ENCODE data around the gene NGB. TPM values are rescaled to one million over a fixed set of nuclear protein-coding genes. Genes with fewer than 3 reads are reported as not detected.
A peak's percentile ranks its signal among the peaks of the same experiment; 100 is the strongest.

Gene NGB
- polyA plus RNA-seq, 3 donors = not detected

DNA sequence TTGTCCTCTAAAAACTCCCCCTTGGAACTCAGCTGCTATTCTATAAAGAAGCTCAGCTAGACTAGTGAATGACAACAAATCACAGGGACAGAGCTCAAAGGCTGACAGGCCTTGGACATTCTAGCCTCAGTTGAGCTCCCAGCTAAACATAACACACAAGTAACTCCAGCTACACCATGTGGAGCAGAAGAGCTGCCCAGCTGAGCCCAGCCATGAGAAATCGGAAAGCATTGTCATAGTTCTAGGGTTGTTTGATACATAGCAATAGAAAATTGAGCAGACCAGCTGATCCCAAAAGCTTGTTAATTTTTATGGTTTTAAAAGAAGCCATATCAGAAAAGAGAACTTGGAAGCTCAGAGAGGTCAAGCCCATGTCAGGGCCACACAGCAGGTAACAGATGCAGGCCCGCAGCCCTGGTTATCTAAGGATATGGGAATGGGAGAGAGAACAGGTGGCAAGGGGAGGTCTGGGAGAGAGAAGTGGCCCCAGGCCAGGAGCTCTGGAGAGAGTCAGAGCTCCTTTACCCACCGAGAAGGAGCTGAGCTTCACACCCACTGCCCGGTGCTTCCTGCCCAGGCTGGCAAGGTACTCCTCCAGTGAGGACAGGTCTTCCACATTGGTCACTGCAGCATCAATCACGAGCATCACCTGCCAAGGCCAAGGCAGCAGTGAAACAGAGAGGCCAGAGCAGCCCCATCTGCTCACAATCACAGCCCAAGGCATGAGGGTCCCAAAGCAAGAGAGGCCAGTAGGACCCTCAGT is 2.9 kb downstream of the NGB start:
- no peaks in the 10 kb centered on the region for H3K4me1 Mint-ChIP-seq
- Histone ChIP-seq H3K27ac (ENCODE audit: low read depth in 1 of 2, low read length in 2 of 2) (no peak overlapping the region), H3K4me3 (replicated peaks in 1 of 3; ENCODE audit: low read depth in 2 of 3, low read length in 3 of 3) (no peak overlapping the region), H3K4me1 (ENCODE audit: control insufficient read depth in 1 of 2, insufficient read depth in 2 of 2, low read length in 2 of 2) (no peaks in the 10 kb centered on the region), H4K20me1 (ENCODE audit: insufficient read depth, low read length) (no peaks in the 10 kb centered on the region), H3K27me3 (ENCODE audit: control insufficient read depth in 2 of 2, insufficient read depth in 2 of 2, low read length in 2 of 2) (peaks cover 20 to 35% of the 10 kb centered on the region in 2 donors), H3K9me3 (replicated peaks in 1 of 2; ENCODE audit: control insufficient read depth in 1 of 2, insufficient read depth in 1 of 2, low read length in 2 of 2) (peaks cover 0 to 11% of the 10 kb centered on the region in 2 donors), H3K36me3 (replicated peaks in 1 of 2; ENCODE audit: control insufficient read depth in 1 of 2, insufficient read depth in 2 of 2, low read length in 2 of 2) (no peaks in the 10 kb centered on the region), H3K79me2 (ENCODE audit: insufficient read depth, low read length) (no peaks in the 10 kb centered on the region), H2AFZ (ENCODE audit: insufficient read depth, low read depth, low read length, poor library complexity, severe bottlenecking) (no peak overlapping the region), H3K4me2 (replicated peaks; ENCODE audit: extremely low read depth, low read length, poor library complexity, severe bottlenecking) (no peak overlapping the region), H3K9ac (ENCODE audit: insufficient read depth, low read length, poor library complexity, severe bottlenecking) (no peak overlapping the region)
- TF ChIP-seq CTCF (IDR thresholded peaks at IDR 0.05) = no peak
- H3K4me3 Mint-ChIP-seq = no peak overlapping the region
- peaks cover 43 to 60% (median 44%) of the 10 kb centered on the region in 3 donors for H3K27me3 Mint-ChIP-seq (ENCODE audit: low read depth in 3 of 3)
- DNase-seq = no peak
- peak overlapping the region in 1 of 7 donors; percentile 69 for H3K27ac Mint-ChIP-seq
- H3K36me3 Mint-ChIP-seq = peaks cover 0 to 1% of the 10 kb centered on the region in 2 donors
- intact Hi-C loops (cut with micrococcal nuclease) = no loop called here
- H3K9me3 Mint-ChIP-seq = peaks cover 0 to 23% (median 7%) of the 10 kb centered on the region in 7 donors
- 90% methylated on average over 4 of the region's 5 CpGs for WGBS (ENCODE audit: insufficient coverage)

GRCh38 chr14:77266336-77266735 is 4.7 kb downstream of the NGB start:
- Histone ChIP-seq H3K27ac (ENCODE audit: low read depth in 1 of 2, low read length in 2 of 2) (no peak overlapping the region), H3K9me3 (replicated peaks in 1 of 2; ENCODE audit: control insufficient read depth in 1 of 2, insufficient read depth in 1 of 2, low read length in 2 of 2) (peaks cover 0 to 11% of the 10 kb centered on the region in 2 donors), H2AFZ (ENCODE audit: insufficient read depth, low read depth, low read length, poor library complexity, severe bottlenecking) (no peak overlapping the region), H3K4me1 (ENCODE audit: control insufficient read depth in 1 of 2, insufficient read depth in 2 of 2, low read length in 2 of 2) (no peaks in the 10 kb centered on the region), H3K27me3 (ENCODE audit: control insufficient read depth in 2 of 2, insufficient read depth in 2 of 2, low read length in 2 of 2) (peaks cover 17 to 25% of the 10 kb centered on the region in 2 donors), H3K9ac (ENCODE audit: insufficient read depth, low read length, poor library complexity, severe bottlenecking) (no peak overlapping the region), H4K20me1 (ENCODE audit: insufficient read depth, low read length) (no peaks in the 10 kb centered on the region), H3K4me2 (replicated peaks; ENCODE audit: extremely low read depth, low read length, poor library complexity, severe bottlenecking) (no peak overlapping the region), H3K36me3 (replicated peaks in 1 of 2; ENCODE audit: control insufficient read depth in 1 of 2, insufficient read depth in 2 of 2, low read length in 2 of 2) (no peaks in the 10 kb centered on the region), H3K4me3 (replicated peaks in 1 of 3; ENCODE audit: low read depth in 2 of 3, low read length in 3 of 3) (no peak overlapping the region), H3K79me2 (ENCODE audit: insufficient read depth, low read length) (no peaks in the 10 kb centered on the region)
- Mint-ChIP-seq H3K4me1 (no peaks in the 10 kb centered on the region), H3K9me3 (peaks cover 0 to 20% (median 5%) of the 10 kb centered on the region in 7 donors), H3K36me3 (peaks cover 0 to 1% of the 10 kb centered on the region in 2 donors), H3K4me3 (no peak overlapping the region), H3K27me3 (ENCODE audit: low read depth in 3 of 3) (peaks cover 29 to 50% (median 34%) of the 10 kb centered on the region in 3 donors), H3K27ac (no peak overlapping the region)
- WGBS (ENCODE audit: insufficient coverage) = 93% methylated on average over 8 of the region's 8 CpGs
- TF ChIP-seq CTCF (IDR thresholded peaks at IDR 0.05) = no peak
- intact Hi-C loops (cut with micrococcal nuclease) = no loop called here
- no peak for DNase-seq
